GM18858 (cell line): ENCODE data around the gene FLNB.

Experiments
- ATAC-seq: cut with Tn5 transposase; IDR thresholded peaks from one replicate; pipeline ENCODE4 v1.9.1; 2021; ENCODE audit not compliant: unreplicated experiment

FLNB gene

DNA sequence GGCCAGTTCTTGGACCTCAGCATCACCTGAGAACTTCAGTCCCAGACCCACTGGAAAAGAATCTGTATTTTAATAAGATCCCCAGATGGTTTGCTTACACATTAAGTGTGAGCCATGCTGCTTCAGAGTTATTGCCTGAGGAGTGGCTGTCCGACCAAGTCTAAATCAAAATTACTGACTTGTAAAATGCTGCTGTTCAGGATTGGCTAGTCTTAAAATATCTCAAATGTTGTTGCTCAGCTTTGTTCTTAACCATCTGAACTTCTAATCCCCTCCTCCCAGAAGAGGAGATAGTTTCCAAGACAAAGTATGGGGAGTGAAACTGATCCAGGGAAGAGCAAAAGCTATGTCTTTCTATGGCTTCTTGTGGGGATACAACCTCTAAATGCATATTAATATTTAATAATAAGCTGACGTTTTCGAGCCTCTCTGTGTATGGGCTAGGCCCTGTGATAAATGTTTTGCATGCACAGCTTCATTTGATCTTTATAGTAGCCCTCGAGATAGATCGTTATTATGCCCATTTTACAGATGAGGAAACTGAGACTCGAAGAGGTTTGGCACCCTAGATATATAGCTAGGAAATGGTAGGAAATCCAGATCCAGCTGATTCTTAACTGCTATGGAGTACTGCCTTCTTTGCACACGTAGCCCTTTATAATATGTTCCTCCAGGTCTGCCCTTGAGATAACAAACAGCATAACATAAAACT, 150.4 kb downstream of the FLNB start:
- ATAC-seq, result no peak

DNA sequence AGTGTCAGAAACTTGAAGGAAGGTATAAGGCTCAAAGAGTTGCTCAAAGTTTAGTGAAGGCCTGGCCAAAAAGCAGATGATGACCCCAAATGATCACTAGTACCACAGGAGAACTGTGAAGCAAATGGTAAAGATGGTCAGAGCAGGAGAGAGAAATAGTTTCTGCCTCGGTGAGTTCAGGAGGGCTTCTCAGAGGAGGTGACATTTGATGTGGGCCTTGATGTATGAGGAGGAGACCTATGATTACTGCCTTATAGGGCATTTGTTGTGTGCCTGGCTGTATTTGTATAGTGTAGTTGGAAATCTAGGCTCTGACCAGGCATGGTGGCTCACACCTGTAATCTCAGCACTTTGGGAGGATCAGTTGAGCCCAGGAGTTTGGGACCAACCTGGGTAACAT, 152.2 kb downstream of the FLNB start:
- ATAC-seq, result no peak

- ATAC-seq, result no peak
Observed at GRCh38 chr3:58161435-58162398, 153.5 kb downstream of the FLNB start.

DNA sequence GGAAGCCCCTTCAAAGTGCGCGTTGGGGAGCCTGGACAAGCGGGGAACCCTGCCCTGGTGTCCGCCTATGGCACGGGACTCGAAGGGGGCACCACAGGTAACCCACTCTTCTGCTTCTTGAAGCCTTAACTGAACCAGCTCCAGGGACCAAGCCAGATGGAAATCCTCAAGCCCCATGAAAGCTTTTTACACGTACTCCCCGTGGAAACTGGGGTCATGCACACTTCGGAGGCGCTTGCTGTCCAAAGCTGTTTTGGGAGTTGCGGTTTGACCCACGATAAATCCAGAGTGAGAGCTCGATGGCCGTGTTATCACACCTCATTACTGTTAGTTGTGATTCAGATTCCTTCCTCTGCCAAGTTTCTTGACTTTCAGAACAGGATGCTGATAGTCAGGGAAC, 155.0 kb downstream of the FLNB start:
- no peak for ATAC-seq

GRCh38 chr3:58164199-58164879, 156.1 kb downstream of the FLNB start:
- no peak for ATAC-seq

DNA sequence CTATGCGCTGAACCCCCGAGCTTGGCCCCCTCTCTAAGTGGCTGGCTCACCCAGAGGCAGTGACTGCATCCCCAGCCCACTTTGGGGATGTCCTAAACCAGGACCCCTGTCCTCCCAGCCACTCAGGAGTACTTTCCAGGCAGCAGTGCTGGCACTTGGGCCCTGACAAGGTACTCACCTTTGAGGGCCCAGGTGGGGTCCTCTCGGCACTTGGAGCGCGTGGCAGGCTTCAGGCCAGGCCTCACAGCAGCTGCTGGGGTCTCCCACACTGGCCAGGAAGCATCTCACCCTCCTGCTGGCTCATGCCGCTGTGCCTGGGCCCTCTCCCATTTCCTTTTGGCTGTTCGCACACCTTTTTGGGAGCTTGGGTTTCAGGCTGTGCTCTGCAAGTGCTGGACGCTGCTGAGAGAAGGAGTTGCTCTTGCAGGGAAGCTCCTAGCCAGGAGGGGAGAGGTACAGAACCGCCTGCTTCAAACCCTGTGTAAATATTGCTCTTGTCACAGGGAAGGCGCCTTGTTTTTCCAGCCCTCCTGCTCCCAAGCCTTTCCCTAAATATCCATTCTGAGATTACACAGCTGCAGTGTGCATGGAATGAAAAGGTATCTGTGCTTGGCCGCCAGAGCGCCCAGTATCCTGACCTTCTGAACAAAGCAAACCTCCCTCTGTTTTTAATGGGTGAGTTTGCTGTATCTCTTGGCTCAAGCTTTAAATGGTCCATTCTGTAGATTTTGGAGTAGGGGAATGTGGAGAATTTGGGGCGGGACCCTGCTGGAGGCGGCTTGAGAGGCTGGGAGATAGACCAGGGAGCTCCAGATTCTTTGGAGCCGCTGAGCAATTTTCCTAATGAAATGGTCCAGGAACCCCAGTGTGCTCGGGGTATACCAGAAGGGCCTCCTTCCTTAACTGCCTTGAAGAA, 156.9 kb downstream of the FLNB start:
- no peak for ATAC-seq

GRCh38 chr3:58167431-58168351, 159.5 kb downstream of the FLNB start:
- ATAC-seq, result no peak

GRCh38 chr3:58168498-58168897, 160.3 kb downstream of the FLNB start:
- ATAC-seq, result no peak

- no peak for ATAC-seq
Observed at GRCh38 chr3:58169371-58169770, 161.1 kb downstream of the FLNB start.

GRCh38 chr3:58170376-58170775, 162.2 kb downstream of the FLNB start:
- no peak for ATAC-seq

DNA sequence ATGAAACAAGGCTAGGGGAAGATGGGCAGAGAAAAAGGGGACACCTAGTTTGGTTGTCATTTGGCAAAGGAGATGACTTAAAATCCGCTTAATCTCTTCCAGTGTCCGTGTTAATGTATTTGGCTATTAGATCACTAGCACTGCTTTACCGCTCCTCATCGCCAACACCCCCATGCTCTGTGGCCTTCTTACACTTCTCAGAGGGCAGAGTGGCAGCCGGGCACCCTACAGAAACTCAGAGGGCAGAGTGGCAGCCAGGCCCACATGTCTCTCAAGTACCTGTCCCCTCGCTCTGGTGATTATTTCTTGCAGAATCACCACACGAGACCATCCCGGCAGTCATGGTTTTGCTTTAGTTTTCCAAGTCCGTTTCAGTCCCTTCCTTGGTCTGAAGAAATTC, 162.9 kb downstream of the FLNB start:
- no peak for ATAC-seq

DNA sequence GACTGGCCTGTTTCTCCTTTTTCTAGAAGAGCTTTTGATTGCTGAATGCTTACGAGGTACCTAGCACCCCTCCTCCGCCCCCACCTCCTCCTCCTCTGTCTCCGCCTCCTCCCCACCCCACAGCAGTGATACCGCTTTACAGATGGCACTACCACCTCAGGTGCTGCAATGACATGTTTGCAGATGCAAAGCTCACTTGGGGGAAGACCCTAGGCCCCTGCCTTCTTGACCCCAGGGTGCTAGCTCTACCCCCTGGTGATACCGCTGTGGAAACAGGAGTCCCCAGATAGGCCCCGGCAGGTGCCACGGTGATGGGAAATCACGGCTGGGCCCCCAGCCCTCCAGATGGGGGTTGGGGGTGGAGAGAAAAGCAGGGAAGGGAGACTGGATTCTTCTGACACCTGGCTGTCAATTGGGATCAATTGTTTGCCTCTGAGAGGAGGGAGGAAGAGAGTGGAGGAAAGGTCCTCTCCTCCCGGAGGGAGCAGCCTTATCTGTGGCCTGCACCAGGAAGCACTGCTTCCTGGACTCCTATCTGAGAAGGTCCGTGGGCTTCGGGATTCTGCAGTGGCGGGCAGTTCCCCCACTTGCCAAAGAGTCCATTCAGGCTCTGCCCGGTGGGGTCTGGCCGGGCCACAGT, 164.9 kb downstream of the FLNB start:
- ATAC-seq, result no peak

- ATAC-seq, result no peak
Observed at GRCh38 chr3:58173669-58174398, 165.6 kb downstream of the FLNB start.

DNA sequence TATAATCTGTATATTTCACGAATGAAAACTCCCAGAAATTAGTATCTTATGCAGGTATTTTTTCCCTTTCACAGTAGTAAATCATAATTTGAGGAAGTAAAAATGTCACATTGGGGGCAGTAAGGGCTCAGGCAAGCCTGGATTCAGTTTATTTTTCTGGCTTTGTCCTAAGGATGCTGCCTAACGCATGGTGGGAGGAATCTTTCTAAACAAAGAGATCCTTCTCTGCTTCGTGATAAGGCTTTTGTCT, 166.9 kb downstream of the FLNB start:
- ATAC-seq, result no peak

GRCh38 chr3:58175437-58176184, 167.4 kb downstream of the FLNB start:
- no peak for ATAC-seq

- no peak for ATAC-seq
Observed at GRCh38 chr3:58176185-58176530, 167.9 kb downstream of the FLNB start.

GRCh38 chr3:58176827-58177489, 168.7 kb downstream of the FLNB start:
- no peak for ATAC-seq
